ENCODE data around the gene RECK.
A peak's percentile ranks its signal among the peaks of the same experiment; 100 is the strongest.
"Not testable (repeated sequence)": the region's sequence is repeated elsewhere in the genome, so short reads cannot be mapped to it uniquely, and the experiment has no call there.

RECK gene, protein sequence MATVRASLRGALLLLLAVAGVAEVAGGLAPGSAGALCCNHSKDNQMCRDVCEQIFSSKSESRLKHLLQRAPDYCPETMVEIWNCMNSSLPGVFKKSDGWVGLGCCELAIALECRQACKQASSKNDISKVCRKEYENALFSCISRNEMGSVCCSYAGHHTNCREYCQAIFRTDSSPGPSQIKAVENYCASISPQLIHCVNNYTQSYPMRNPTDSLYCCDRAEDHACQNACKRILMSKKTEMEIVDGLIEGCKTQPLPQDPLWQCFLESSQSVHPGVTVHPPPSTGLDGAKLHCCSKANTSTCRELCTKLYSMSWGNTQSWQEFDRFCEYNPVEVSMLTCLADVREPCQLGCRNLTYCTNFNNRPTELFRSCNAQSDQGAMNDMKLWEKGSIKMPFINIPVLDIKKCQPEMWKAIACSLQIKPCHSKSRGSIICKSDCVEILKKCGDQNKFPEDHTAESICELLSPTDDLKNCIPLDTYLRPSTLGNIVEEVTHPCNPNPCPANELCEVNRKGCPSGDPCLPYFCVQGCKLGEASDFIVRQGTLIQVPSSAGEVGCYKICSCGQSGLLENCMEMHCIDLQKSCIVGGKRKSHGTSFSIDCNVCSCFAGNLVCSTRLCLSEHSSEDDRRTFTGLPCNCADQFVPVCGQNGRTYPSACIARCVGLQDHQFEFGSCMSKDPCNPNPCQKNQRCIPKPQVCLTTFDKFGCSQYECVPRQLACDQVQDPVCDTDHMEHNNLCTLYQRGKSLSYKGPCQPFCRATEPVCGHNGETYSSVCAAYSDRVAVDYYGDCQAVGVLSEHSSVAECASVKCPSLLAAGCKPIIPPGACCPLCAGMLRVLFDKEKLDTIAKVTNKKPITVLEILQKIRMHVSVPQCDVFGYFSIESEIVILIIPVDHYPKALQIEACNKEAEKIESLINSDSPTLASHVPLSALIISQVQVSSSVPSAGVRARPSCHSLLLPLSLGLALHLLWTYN

DNA sequence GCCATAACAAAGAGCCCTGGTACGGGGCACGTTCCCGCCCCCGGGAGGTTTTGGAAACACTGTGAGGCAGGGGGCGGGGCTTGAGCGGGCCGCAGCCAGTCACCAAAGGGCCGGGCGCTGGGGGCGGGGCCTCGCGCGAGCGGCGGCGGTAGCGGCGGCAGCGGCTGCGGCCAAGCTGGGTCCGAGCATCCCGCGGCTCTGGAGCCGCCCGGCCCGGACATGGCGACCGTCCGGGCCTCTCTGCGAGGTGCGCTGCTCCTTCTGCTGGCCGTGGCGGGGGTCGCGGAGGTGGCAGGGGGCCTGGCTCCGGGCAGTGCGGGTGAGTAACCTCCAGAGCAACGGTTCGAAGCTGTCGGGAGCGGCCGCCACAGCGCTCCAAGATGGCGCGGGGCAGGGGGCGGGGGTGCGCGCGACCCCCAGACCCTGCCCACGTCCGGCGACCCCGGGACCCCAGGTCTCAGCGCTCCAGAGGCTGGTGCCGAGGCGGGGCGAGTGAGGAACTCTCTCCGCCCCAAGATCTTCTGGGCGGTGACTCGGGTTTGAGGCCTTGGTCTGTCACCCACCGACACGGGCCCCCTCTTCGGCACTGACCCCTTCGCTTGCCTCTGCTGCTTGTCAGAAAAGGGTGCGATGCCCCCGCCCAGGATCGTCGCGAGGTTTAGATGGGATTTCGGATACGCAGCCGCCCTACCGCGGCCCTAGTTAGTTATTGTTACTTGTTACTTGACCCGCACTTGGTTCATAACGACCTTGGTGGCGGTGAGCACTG is at the start of gene RECK:
Gene RECK, plus strand, starts transcription at position 134 of the 769 bp plus-strand sequence. Its CDS starts 86 bp downstream, at position 220.
- DNase-seq = peak; percentile 81 to 86

DNA sequence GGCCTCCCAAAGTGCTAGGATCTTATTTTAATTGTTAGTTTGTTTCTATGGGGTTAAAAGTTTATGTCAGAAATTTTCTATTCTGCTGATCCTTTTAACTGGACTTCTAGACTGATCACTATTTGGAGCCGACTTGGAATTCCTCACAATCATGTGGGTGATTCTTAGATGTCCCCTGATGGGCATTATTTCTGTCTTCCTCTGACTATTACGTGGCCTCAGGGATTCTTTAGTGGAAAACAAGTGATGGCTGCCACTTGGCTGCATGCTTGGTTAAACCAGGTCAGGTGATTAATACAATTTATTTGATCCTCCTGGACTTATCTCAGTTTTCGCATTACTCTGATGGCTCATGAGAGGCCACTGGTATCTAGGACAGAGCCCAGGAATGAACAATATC is 46.6 kb upstream of the RECK start:
- DNase-seq = no peak

DNA sequence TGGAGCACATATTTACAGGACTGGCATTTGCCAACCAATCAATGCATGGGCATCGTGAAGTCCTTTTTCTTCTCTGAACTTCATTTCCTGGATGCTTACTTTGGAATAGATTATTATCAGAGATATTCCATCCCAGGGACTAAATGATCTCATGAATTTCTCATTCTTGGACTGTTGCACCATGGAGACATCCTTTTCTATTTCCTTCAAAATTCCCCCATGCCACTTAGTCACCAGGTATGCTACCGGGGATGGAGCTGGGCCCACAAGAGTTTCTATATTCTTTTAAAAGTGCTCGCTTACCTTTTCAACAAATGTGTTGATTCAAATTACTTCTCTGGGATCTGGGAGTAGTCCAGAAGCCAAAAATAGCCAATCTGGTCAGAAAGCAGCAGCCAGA is 43.6 kb upstream of the RECK start:
- not testable (repeated sequence) for DNase-seq

DNA sequence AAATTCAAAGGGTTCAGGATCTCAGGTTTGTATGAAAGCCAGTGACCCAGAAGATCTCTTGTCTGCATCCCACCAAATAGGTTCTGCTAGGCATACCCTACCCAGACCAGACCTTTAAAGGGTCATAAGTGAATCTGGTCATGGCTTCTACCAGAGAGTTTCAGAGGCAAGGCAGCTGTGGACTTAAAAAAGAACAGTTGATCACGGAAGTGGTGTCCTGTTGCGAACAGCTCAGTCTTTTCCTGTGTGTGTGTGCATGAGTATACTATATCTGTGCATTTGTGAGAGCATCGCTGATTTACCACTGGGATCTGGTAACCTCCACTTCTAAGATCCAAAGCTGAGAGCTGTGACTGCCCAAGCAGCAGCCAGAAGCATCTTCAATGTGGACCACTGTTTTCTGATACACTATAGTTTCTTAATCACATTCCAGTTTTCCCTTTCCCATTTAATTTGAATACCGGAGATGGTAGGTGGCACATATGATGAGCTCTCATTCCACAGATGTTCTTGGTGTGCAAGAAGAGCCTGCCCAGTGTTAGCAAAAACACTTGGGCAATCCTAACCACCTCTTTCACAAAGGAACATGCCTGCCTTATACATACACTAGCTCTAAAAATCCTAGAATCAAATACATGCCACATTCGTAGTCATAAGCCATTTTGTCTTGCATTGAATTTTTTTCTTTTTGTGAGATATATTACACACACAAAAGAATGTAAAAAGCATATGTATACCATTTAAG is 42.6 kb upstream of the RECK start:
- DNase-seq = no peak

DNA sequence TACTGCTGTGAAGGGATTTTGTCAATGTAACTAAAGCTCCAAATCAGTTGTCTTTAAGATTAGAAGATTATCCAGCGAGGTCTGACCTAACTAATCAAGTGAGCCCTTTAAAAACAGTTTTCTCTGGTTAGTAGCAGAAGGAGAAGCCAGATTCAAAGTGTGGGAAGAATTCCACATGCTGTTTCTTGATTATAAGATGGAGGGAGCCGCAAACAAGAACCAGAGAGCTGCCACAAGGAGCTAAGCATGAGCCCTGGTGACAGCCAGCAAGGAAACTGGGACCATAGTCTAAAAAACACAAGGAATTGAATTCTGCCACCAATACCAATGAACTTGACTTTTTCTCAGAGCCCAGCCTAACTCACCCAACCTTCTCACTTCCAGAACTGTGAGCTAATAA is 41.8 kb upstream of the RECK start:
- no peak for DNase-seq

DNA sequence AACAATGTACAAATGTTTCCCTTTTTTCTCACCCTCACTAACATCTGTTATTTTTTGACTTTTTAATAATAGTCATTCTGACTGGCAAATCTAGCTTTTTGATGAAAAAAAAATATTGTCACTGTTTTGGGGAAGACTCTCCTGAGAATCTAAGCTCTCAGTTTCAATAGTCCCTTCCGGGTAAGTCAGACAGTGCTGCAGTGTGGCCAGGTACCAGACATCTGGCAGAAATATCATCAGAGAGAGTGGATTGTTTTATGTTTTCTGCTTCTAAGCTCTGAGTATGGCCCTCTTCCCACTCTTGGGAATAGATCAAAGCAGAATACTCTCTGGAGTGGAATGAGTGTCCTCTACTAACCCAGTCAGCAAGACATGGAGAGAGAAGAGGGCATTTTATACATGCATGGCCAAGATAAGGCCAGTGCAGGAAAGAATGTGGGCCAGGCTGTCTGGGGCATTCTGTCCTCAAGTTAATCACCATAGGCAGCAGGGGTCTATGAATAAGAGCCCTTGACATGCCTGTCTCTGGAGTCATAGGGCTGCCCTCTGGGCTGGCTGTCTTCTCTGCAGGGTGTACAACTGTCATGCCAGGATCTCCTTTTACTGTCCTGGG is 40.2 kb upstream of the RECK start:
- DNase-seq = no peak

DNA sequence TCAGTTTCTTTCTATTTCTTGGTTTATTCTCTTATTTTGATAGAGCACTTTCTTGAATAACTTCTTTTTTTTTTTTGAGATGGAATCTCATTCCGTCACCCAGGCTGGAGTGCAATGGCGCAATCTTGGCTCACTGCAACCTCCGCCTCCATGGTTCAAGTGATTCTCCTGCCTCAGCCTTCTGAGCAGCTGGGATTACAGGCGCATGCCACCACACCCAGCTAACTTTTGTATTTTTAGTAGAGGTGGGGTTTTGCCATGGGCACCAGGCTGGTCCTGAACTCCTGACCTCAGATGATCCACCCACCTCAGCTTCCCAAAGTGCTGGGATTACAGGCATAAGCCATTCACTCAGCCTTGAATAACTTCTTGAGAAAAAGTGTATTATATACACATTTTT is 39.7 kb upstream of the RECK start:
- not testable (repeated sequence) for DNase-seq

DNA sequence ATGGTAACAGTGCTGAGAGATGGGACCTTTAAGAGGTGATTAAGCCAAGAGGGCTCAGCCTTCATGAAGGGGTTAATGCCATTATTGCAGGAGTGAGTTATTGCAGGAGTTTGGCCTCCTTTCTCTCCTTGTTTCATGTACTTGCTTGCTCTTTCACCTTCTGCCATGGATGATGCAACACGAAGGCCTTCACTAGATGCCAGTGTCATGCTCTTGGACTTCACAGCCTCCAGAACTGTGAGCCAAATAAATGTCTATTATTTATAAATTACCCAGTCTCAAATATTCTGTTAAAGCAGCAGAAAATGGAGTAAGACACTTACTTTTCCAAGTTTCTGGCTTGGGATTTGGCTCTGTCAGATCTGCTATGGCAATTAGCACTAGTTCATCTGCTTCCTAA is 38.4 kb upstream of the RECK start:
- DNase-seq = no peak

DNA sequence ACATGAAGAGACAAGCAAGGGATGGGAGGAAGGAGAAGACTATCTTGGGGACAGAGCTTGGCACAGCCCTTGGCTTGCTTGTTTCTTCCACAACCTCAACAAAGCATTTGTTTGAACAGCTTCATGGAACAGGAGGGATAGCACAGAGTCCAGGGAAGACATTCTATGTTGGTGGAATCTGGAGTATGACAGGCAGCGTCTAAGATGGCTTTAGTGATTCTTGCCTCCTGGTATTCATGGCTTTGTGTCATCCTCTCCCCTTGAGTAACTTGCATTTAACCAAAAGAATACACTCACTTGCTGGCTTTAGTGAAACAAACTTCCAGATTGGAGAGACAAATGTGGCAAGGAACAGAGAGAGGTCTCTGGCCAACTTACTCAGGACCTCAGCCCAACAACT is 30.8 kb upstream of the RECK start:
- DNase-seq = no peak

DNA sequence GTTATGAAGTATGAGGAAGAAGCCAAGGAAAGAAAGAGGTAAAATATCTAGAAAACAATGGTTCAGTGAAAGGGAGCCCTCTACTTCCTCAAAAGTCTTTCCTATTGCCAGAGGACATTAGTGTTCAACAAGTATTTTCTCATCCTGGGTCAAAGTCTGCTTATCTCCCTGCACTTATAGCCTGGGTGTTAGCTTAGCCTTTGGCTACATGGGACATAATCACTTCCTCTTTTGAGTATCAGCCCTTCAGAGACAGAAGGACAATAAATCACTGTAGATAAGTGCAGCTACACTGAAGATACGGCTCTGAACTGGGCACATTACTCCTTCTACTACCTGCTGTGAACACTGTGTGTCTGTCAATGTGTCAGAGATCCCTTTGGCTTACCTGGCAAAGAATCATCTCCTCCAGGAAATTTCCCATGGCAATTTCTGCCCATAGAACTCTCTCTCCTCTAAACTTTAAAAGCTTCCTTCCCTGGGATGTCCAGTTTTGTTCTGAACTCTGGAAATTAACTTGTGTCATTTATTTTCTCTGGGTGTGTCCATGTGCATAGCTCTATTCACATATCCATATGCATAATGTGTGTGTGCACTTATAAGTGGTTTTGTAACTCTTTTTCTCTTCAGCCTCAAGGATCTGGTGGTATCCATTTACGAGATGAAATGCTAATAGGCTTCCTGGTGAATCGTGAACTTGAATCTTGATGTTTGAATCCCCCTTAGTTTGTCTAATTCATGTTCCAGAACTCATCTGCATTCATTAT is 30.0 kb upstream of the RECK start:
- no peak for DNase-seq

DNA sequence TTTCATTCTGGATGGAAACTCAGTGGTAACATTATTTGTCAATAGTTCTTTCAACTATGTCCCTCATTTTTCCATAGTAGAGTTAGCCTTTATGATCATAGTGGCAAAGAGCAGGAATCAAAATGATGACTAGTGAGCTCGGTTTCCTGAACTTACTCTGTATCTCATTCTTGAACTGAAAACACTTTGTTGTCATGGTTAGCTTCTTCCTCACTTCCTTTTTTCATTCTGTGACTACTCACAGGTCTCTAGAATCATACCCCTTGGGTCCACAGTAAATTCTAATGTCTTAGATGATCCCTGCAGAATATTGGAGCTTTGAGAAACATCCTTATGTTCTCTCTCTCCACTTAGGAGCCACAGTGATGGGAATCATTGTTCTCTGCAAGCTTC is 29.4 kb upstream of the RECK start:
- no peak for DNase-seq

DNA sequence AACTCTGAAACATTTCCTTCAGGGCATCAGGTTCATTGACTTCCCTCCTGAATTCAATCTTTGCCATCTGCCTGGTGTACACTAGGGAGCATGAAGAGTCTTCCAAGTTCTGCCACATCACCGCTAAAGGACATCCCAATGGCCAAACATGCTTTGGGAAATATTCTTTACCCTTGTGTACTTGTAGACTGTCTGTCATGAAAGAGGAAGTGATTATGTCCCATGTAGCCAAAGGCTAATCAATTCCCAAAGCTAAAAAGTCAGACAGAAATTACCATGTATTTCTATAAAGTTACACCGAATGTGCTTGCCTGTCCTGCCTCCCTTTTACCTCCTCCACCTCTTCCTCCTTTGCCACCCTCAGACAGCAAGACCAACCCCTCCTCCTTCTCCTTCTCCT is 28.9 kb upstream of the RECK start:
- DNase-seq = no peak

DNA sequence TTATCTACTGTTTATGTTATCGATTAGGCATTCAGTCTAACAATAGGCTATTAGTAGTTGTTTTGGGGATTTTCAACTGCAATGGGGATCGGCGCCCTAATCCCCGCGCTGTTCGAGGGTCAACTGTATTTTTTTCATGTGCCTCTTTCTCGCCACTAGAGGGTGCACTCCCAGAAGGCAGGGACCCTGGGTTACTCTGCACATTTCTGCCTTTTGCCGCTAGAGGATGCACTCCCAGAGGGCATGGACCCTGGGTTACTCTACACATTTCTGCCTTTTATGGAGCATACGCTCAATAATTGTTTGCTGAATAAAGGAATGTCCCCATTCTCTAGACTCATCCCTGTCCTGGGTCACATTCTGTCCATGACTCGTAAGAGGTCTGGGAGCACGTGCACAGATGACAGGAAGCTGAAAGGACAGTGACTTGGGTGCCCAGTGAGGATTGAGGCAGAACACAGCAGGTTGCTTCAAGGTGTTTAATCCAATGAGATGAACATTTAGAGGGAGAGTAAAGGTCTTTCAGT is 27.9 kb upstream of the RECK start:
- peak; percentile 10 to 41 for DNase-seq

DNA sequence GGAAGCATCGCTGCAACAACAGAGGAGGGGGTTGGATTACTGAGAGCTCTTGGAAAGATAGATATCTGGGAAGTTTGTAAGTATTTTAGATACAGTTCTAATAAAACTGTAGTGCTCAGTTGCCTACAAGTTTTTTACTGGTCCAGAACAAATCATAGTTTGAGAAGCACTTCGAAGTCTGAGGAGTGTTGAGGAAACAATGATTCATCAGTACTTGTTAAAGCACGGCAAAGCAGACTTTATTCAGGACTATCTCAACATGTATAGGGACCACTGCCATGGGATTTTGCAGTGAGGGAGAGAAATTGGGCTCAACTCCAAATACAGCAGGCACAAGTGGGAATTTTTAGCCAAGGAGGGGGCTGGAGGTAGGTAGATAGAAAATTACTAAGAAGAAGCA is 25.3 kb upstream of the RECK start:
- DNase-seq = no peak

DNA sequence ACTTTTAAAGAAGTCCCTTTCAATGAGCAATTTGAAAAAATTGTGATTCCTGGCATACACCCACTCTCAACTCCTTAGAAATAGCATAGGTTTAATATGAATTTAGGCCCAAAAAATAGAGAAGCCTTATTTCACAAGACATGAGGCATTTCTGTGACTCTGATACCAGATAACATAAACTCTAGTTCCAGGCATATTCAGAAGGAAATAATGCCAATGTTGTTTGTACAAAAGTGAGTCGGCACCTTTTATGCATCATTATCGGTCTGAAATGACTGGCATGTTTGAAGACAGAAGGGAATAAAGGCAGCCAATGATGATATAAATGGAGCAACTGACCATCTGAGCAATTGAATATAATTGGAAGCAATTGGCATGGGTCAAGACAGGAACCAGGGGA is 19.4 kb upstream of the RECK start:
- no peak for DNase-seq

DNA sequence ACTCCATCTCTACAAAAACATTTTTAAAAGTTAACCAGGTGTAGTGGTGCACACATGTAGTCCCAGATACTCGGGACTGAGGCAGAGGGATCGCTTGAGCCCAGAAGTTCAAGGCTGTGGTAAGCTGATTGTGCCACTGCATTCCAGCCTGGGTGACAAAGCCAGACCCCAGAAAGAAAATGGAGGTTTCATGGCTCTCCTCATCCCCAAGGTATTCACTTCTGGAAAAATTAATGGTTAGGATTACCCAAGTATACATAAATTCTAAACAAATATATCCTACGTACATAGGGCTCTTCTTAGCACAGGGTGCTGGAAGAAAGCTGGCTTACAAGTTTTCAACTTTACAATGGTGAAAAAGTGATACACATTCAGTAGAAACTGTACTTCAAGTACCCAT is 18.6 kb upstream of the RECK start:
- no peak for DNase-seq

DNA sequence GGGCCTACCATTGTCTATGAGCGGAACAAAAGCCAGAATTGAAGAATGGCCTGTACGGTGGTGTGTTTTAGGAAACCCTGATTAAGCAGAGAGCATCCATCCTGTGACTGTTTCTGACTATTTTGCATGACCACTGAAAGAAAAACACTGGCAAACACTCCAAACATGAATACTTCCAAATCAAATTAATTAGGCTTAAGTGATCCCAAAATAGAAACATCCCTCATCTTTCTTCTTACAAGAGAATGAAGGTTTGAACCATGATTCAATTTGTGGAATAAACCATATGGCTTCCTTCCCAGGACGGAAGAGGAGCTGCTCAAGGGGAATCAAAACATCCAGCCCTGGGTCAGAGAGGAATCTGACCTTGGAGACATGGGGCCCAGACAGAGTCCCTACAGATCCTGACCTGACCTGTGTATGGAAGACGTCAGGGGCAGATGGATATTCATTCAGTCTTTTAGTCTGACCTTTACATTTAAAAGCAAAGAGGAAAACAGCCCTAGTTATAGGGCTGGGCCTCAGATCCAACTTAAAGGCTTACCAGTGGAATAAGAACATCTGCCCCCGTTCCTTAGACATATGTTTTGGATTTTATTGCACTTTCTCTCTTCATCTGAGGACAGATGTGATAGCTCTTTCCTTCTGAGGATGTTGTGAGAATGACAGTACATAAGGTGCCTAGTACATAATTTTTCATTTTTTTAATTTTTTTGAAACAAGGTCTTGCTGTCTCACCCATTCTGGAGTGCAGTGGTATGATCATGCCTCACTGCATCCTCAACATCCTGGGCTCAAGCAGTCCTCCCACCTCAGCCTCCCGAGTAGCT is 17.6 kb upstream of the RECK start:
- no peak for DNase-seq

DNA sequence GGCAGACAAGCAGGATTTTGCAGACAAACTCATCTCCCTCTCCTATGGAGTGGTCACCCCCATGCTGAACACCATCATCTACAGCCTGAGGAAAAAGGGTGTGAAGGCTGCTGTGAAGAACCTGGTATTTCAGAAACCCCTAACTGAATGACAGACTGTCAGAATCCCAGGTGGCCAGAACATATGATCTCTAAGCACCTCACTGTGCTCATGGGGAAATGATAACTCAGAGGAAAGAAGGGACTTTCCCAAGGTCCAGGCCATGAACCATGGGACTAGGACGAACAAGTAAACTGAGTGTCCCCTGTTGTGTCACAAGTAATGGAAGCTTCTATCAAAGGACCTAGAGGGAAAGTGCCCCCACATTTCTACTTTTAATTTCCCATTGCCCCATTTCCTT is 14.7 kb upstream of the RECK start:
- DNase-seq = no peak

DNA sequence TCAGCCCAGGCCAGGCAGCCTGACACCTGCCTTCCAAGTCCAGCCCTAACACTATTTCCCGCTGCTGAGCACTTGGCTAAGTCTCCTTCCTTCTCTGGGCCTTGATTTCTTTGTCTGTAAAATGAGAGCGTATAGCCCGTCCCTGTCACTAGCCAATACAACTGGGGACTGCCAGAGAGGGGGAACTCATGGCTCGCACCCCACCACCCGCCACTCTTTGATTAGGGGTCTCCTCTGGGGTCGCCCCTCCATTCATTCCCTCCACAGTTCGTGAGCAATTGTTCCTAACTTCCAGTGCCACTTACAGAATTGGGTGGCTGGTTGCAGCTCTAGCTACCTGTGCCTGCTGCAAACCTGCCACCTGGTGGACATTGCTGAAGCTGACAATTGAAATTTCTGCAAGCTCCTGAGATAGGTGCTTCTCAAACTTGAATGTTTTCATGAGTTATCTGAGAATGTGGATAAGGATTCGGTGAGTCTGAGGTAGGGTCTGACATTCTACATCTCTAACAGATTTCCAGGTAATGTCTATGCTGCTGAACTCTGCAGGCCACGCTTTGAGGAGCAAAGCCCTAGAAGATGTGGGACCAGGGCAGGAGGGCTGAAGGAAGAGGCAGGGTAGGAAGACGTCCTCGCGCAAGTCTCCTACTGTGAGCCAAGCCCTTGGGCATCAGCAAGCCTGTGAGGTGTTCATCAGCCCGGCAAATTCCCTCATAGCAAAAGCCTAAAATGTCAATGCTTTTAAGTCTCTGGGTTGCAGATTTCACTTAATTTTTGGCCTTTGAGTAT is 13.3 kb upstream of the RECK start:
- peak; percentile 14 to 41 for DNase-seq

All from hippocampal formation (tissue), 2 donors.